ENCODE measurements around the gene SLC17A9. TPM values are rescaled to one million over a fixed set of nuclear protein-coding genes. Genes with fewer than 3 reads are reported as not detected.

The SLC17A9 gene
- total and polyA plus RNA-seq, 10 donors = 18.8 to 95.3 (median 34.2) TPM

DNA sequence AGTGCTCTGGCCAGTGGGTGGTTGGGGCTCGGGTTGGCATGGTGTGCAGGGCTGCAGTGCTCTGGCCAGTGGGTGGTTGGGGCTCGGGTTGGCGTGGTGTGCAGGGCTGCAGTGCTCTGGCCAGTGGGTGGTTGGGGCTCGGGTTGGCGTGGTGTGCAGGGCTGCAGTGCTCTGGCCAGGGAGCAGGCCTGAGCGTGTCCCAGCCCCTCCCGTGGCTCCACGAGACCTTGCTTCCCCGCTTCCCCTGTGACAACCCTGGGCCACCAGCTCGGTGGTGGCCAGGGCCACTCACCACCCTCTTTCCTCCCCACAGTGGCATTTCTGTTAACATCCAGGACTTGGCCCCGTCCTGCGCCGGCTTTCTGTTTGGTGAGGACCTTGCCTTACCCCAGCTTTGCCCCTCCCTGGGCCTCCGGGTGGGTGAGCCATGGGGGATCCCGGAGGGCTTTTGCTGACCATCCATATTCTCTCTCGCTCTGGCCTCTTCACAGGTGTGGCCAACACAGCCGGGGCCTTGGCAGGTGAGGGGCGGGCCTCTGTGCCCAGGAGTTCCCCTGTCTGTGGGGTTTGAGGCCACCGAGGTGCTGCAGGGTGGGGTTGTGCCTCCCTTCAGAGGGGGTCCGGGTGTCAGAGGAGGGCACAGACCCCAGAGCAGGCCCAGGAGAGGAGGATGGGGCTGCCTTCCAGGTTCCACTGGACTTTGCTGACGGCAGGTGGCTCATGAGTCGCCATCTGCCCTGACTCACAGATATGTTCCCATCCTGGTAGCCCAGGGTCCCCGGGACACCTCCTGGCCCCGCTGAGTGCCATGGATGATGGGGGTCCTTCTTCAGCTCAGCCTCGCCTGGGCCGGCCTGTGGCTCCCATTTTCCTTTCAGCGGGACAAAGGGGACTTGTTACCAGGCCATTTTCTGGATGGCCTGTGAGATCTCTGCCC is 14.0 kb downstream of the SLC17A9 start:
- no peak for TF ChIP-seq POLR2AphosphoS5 (IDR thresholded peaks at IDR 0.05)
- TF ChIP-seq CTCF (IDR thresholded peaks at IDR 0.05 in 8 of 11, conservative IDR thresholded peaks at IDR 0.05 in 3 of 11) = no peak
- TF ChIP-seq POLR2A (IDR thresholded peaks at IDR 0.05) = no peak
- Histone ChIP-seq H3K4me1 (no peaks in the 10 kb centered on the region), H3K27me3 (replicated peaks in 1 of 7) (peaks cover 0 to 22% (median 13%) of the 10 kb centered on the region in 7 donors), H3K27ac (no peak overlapping the region), H3K9me3 (no peaks in the 10 kb centered on the region), H3K36me3 (peaks cover 0 to 60% (median 29%) of the 10 kb centered on the region in 6 donors), H3K4me3 (no peak overlapping the region)
- intact Hi-C loops (cut with DNase I; ENCODE audit: low total_unique reads) = no loop called here
- 92 to 94% (median 93%) methylated on average over 15 to 26 of the region's 27 CpGs for WGBS, 5 donors
- DNase-seq = peak; percentile 67

GRCh38 chr20:62967149-62967501 is 14.6 kb downstream of the SLC17A9 start:
- H3K9me3 ChIP-seq = no peaks in the 10 kb centered on the region
- H3K36me3 ChIP-seq = peaks cover 0 to 54% (median 27%) of the 10 kb centered on the region in 6 donors
- TF ChIP-seq POLR2AphosphoS5 (IDR thresholded peaks at IDR 0.05) (no peak), POLR2A (IDR thresholded peaks at IDR 0.05) (no peak), CTCF (IDR thresholded peaks at IDR 0.05 in 8 of 11, conservative IDR thresholded peaks at IDR 0.05 in 3 of 11) (no peak)
- intact Hi-C loops (cut with DNase I; ENCODE audit: low total_unique reads) = no loop called here
- no peak for DNase-seq
- no peak overlapping the region for H3K27ac ChIP-seq
- WGBS, 5 donors = 83 to 94% (median 92%) methylated on average over 1 to 6 of the region's 6 CpGs
- no peak overlapping the region for H3K4me3 ChIP-seq
- H3K27me3 ChIP-seq (replicated peaks in 1 of 7) = peaks cover 0 to 26% (median 13%) of the 10 kb centered on the region in 7 donors
- peaks cover 0 to 1% (median under 1%) of the 10 kb centered on the region in 6 donors for H3K4me1 ChIP-seq

DNA sequence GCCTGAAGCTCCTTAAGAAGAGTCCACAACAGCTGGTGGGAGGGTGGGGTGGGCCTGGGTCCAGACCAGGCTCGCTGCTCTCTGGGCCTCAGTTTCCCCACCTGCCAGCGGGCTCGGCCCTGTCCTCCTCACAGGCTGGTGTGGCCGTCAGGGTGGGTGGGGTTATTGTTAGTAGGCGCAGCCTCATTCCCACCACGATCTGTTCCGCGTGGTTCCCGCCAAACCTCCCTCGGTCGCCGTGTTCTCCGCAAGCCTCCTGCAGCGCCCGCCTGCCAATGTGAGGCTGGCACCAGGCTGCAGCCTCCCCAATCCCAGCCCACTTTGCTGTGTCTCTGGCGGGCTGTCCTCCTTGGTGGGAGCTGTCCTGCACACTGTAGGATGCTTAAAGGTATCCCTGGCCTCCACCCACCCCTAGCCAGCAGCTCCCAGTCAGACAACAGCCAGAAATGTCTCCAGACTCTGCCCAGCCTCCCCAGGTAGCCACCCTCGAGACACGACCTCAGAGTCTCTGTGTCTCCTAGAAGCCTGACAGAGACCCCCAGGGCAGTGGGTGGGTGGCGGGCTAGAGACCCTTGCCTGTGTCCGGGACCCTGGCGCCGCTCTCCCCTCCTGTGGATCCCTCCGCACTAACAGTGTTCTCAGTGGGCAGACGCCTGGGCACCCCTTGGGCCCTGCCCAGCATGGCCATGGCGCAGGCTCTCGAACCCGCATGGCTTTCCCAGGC is 15.3 kb downstream of the SLC17A9 start:
- H3K27ac ChIP-seq = no peak overlapping the region
- no peak for TF ChIP-seq POLR2A (IDR thresholded peaks at IDR 0.05)
- TF ChIP-seq POLR2AphosphoS5 (IDR thresholded peaks at IDR 0.05) = peak in 1 of 3 donors; percentile 12
- H3K27me3 ChIP-seq (replicated peaks in 1 of 7) = peaks cover 0 to 32% (median 20%) of the 10 kb centered on the region in 7 donors
- DNase-seq = no peak
- H3K9me3 ChIP-seq = no peaks in the 10 kb centered on the region
- intact Hi-C loops (cut with DNase I; ENCODE audit: low total_unique reads) = no loop called here
- WGBS, 5 donors = 89 to 93% (median 91%) methylated on average over 24 to 27 of the region's 27 CpGs
- H3K36me3 ChIP-seq = peaks cover 0 to 47% (median 22%) of the 10 kb centered on the region in 6 donors
- H3K4me1 ChIP-seq = peaks cover 4 to 8% (median 7%) of the 10 kb centered on the region in 6 donors
- H3K4me3 ChIP-seq = no peak overlapping the region

DNA sequence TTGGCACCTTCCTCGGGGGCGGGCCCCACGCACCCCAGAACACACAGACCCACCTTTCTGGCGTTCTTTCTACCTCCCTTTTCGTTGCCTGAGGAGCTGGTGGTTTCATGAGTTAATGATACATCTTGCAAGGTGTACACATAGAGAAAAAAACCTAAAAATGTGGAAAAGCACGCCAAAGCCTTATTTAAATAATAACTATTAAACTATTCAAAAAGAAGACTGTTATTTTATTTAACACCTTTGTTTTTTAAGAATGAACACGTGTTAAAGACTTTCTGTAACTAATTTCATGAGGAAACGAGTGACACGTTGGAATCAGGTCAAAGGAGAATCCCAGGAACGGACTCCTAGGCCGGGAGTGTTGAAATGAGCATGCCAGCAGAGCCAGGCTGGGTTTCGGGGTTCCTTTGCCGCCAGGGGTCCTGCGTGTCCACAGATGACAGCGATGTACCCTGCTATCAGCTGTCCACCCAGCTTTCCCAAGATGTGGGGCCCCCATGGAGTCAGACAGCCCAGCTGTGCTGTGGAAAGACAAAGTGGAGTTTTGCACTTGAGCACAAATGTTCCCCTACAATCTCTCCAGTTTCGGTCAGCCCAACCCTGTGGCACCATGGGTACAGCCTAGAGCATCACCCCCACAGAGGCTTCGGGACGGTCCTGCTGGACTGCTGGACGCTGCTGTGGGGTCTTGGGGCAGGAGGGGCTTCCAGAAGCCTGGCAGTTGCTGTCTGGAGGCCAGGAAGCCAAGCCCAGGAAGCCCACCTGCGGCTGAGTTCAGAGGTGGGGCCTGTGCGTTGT is 16.1 kb downstream of the SLC17A9 start:
- H3K36me3 ChIP-seq = peaks cover 0 to 40% (median 14%) of the 10 kb centered on the region in 6 donors
- TF ChIP-seq POLR2AphosphoS5 (IDR thresholded peaks at IDR 0.05) = peak in 1 of 3 donors; percentile 7
- no peak for TF ChIP-seq POLR2A (IDR thresholded peaks at IDR 0.05)
- no peak overlapping the region for H3K27ac ChIP-seq
- DNase-seq = no peak
- intact Hi-C loops (cut with DNase I; ENCODE audit: low total_unique reads) = no loop called here
- WGBS, 5 donors = 70 to 81% (median 71%) methylated on average over 18 to 21 of the region's 21 CpGs
- H3K4me1 ChIP-seq = peaks cover 5 to 16% (median 13%) of the 10 kb centered on the region in 6 donors
- no peak overlapping the region for H3K4me3 ChIP-seq
- peaks cover 0 to 40% (median 28%) of the 10 kb centered on the region in 7 donors for H3K27me3 ChIP-seq (replicated peaks in 1 of 7)
- H3K9me3 ChIP-seq = no peaks in the 10 kb centered on the region

Data from spleen (tissue), 11 donors.